GM10847 (cell line): ENCODE measurements around the gene MMP13.

Source experiments
- POLR2A ChIP-seq: IDR thresholded peaks from 2 replicates; pipeline ENCODE4 v1.6.1; 2011; ENCODE audit not compliant: insufficient read length; ENCODE audit errors: extremely low read depth

Gene MMP13

GRCh38 chr11:102955624-102956023 lies at the start of gene MMP13:
Gene MMP13, minus strand, starts transcription at chr11:102955732. Its CDS starts 27 bp downstream, at chr11:102955705.
- TF ChIP-seq POLR2A = no peak

DNA sequence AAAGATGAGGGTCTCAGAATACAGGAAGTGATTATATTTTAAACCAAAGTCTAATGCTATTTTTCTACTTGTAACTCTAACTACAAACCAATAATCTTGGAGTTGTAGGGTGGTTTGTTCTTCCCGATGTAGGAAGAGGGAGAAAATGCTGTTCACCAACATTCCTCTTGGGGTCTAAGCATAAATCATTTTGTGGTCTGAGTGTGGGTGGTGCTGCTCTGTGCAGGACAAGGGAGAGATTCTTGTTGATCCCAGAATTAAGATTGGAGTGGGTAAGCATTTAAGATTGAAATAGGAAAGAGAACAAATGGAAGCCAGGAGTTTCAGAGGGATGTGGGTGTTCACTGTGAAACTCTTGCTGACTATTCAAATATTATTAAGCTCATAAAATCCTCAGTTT lies 38.6 kb upstream of the MMP13 start:
- no peak for TF ChIP-seq POLR2A

- TF ChIP-seq POLR2A = no peak
Measured at GRCh38 chr11:102991776-102992175, 36.2 kb upstream of the MMP13 start.

DNA sequence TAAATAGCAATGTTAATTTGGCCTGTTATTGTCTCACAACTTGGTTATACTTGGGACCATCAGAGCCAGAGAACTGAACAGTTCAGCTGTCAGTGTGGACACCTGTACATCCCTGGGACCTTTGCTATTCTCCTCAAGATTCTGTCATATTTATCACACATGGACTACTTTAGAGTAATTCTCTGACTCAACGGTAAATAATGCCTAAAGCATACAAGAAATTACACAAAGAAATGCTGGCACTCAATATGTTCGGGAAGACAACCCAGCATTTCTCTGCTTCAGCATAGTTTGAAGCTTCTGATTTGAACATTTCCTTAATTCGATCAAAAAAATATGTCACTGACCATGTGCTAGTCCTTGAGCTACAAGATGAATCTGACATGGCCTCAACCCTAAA lies 34.6 kb upstream of the MMP13 start:
- no peak for TF ChIP-seq POLR2A

DNA sequence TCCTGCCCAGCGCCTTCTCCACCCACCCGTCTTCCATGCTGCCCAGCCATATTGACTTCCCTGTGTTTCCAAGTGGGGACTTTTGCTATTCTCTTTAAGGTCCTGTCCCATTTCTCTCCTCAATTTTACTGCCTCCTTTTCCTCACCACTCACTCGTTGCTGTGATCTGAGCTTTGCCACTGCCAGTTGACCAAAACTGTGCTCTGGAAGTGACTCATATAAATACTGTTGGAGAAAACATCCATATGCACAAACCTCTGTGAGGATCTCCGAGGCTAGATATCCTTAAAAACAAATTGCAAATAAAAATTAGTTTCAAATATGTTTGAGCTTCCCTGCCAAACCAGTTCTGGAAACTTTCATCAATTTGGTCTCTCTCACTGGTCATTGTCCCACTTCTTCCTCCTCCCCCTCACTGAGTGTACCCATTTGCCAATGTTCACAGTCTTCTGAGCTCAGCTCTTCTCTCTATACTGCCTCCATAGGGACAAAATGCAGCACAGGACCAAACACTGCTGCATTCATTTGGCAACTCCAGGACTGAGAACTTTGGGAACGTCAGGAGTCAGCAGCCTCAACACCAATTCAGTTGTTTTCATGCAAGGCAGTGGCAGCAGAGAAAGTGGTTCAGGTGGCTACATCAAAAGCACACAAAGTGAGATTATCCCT lies 34.0 kb upstream of the MMP13 start:
- TF ChIP-seq POLR2A = no peak

GRCh38 chr11:102986815-102987214 lies 31.3 kb upstream of the MMP13 start:
- no peak for TF ChIP-seq POLR2A

DNA sequence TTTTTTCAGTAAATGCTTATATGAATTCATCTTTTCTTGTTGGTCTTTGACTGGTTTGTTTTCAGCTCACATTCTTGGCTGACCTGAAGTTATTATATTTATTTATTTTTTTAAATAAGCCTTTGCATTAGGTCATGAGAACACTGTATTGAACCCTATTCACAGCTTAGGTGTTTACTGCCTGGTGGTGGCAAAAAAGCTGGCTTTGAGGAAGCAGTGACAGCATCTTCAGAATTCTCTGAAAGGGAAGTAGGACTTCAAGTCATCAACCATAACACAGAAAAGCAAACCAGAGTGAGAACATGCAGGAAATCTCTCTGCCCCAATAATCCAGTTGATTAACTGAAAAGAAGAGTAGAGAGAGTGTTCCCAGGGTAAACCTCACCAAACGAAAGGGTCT lies 30.3 kb upstream of the MMP13 start:
- TF ChIP-seq POLR2A = no peak

DNA sequence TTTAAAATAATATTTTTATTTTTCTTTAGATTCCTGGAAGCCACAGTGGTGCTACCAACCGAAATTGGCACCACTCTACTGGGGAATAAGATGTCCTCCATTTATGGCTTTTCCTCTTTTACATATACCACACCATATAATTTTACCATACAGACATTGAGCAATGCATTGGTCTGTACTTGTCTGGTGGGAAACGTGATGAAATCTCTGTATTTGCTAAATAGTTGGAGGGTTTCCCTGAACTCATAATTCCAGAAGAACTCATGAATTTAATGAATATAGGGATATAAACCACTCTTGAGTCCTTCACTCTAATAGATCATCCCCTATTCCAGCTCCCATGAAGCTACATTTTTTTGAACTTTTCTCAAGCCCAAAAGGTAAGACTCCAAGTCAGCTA lies 28.0 kb upstream of the MMP13 start:
- no peak for TF ChIP-seq POLR2A

DNA sequence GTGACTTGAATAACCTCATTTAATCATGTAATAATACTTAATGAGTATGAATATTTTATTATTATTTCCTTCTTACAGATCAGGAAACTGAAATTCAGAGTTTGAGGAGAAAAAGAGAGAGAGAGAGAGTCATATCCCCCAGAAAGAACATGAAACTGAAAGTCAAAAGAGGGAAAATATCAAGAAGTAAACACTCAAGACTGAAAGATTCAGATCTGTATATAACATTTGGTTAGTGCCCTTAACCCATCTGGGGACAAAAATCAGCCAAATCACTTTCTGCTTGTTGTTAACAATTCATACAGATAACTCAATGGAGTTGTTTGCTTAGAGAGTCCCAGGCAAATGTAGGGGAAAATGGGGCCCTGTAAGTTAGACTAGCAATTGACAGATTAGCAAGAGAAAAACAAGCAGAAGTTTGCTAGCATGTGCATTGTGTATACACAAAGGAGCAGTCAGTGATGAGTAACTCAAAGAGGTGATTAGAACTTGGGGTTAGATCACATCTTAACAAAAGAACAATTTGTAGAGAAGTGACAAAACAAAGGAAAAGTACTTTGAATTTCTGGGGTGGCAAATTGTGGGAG lies 25.9 kb upstream of the MMP13 start:
- TF ChIP-seq POLR2A = no peak

GRCh38 chr11:102974552-102975280 lies 19.2 kb upstream of the MMP13 start:
- no peak for TF ChIP-seq POLR2A

DNA sequence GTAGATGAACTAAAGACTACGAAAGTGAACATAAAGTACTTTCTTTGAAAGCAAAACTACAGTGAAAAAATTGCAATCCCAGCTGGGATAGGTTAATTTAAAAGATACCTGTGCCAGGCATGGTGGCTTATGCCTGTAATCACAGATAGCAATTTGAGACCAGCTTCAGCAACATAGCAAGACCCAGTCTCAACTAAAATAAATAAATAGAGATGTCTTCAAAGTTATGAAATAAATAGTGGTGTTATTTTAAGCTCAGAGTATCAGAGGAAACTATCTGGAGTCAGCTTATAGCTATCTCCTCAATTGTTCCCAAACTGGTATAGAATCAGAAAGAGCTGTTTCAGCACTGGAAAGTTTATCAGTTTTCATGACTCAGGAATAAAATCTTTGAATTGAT lies 17.3 kb upstream of the MMP13 start:
- TF ChIP-seq POLR2A = no peak

DNA sequence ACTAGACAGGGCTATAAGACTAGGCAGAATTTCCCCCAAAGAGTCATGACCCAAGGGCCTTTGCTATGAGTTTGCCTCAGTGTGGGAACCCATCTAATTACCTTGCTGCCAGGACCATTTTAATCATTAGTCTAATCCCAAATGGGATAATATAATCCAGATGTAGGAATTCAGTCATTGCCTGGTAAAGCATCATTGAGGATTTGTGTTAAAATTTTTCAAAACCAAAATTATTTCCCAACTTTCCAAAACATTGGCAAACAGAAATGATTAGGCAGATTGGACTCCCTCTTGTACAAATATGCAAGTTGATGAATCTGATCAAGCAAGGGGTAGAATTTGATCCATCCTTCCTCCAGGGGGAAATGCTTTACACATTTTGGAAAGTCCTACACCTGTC lies 16.2 kb upstream of the MMP13 start:
- TF ChIP-seq POLR2A = no peak

GRCh38 chr11:102967497-102967896 lies 12.0 kb upstream of the MMP13 start:
- TF ChIP-seq POLR2A = no peak

DNA sequence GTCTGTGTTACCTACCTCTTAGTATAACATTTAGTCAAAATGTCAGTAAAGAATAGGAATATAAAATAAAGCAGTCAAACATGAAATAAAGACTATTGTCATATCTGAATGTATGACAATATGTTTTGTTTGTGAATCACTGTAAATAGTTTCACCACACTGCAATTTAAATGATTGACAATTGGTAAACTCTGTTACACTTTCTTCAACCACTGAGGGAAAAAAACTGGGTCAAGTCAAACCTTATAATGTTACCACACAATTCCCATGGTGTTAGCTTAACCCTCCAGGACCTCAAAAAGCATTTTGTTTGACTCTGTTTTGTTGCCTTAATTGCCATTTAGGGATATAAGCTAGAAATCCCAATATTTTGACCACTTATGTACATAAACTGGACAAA lies 10.5 kb upstream of the MMP13 start:
- no peak for TF ChIP-seq POLR2A

- TF ChIP-seq POLR2A = no peak
Measured at GRCh38 chr11:102964867-102965266, 9.3 kb upstream of the MMP13 start.

DNA sequence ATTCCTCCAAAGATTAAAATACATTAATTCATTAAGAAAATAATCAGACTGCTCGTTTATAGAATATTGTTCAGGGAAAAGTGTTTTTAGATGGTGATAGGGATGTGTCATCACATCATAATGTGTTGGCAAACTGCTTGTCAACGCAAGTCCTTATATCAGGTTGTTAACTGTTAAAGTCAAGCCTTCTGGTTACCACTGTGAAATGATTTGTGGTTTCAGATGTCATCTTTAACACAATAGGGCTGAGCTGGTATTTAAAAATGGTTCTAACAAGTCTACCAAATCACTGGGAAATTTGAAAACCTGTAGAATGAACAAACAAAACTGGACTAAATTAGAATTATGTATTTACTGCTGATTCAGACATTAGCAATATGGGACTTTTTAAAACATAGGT lies 2.4 kb upstream of the MMP13 start:
- TF ChIP-seq POLR2A = no peak

DNA sequence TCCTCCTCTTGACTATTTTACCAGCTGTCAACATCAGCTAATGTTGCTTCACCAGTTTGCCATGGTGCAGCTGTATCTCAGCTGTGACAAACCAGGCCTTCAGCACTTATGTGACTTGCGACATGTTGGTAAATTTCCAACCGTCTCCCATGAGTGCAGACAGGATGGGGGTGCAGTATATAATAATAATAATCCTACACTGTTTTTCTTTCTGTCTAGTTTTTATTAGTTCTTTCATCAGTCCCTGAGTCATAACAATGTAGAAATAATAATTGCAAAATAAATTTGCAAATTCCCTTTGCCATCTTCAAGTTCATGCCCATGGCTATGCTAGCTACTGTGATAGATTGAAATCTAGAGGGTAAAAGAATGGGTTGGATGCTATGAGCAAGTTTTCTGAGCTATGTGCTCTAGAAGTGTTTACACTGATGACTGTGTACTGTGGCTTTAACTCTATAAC lies 4.9 kb downstream of the MMP13 start:
- no peak for TF ChIP-seq POLR2A

- no peak for TF ChIP-seq POLR2A
Measured at GRCh38 chr11:102946237-102946636, 9.3 kb downstream of the MMP13 start.
